ENCODE measurements around the gene SLC38A2.
A peak's percentile ranks its signal among the peaks of the same experiment; 100 is the strongest.

The SLC38A2 gene

DNA sequence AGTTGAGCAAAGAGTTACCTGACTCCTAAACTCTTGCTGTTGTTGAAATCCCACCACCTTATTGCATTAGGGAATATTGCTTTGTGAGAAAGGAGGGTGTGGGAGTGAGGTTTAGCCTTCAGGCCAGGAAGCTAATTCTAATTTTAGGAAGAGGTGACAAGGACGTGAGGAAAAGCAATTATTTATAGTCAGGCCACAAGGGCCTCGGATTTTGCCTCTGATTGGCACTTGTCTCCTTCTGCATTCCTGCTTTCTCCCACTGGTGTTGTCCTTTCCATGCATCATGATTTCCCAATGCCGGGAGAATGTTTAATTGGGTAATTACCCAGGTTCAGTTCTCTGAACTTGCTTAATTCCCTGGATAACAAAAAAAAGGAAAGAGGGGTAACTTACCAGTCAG is 37.9 kb upstream of the SLC38A2 start:
- H3K27ac ChIP-seq = no peak overlapping the region
- TF ChIP-seq, protein P1, sequence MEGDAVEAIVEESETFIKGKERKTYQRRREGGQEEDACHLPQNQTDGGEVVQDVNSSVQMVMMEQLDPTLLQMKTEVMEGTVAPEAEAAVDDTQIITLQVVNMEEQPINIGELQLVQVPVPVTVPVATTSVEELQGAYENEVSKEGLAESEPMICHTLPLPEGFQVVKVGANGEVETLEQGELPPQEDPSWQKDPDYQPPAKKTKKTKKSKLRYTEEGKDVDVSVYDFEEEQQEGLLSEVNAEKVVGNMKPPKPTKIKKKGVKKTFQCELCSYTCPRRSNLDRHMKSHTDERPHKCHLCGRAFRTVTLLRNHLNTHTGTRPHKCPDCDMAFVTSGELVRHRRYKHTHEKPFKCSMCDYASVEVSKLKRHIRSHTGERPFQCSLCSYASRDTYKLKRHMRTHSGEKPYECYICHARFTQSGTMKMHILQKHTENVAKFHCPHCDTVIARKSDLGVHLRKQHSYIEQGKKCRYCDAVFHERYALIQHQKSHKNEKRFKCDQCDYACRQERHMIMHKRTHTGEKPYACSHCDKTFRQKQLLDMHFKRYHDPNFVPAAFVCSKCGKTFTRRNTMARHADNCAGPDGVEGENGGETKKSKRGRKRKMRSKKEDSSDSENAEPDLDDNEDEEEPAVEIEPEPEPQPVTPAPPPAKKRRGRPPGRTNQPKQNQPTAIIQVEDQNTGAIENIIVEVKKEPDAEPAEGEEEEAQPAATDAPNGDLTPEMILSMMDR (IDR thresholded peaks at IDR 0.05) = no peak
- H3K4me3 ChIP-seq = no peak overlapping the region
- DNase-seq (ENCODE audit: low spot score) = no peak

DNA sequence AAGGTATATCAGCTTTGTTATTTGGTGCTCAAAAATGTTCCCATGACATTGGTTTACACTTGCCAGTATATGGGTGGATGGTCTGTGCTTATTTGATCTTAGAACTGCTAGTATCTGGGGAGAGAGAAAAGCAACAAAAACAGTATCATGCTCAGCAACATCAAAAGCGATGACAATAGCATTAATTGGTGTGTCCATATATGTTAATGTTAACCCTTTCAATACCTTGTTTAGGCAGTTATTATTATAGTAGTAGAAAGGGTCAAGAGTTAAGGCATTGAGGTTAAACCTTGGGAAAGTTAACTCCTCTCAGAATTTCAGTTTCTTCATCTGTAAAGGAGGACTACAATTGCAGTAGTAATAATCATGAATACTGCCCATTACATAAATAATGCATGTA is 37.4 kb upstream of the SLC38A2 start:
- Histone ChIP-seq H3K4me3 (no peak overlapping the region), H3K27ac (no peak overlapping the region)
- TF ChIP-seq, protein P1 (IDR thresholded peaks at IDR 0.05) = no peak
- no peak for DNase-seq (ENCODE audit: low spot score)

DNA sequence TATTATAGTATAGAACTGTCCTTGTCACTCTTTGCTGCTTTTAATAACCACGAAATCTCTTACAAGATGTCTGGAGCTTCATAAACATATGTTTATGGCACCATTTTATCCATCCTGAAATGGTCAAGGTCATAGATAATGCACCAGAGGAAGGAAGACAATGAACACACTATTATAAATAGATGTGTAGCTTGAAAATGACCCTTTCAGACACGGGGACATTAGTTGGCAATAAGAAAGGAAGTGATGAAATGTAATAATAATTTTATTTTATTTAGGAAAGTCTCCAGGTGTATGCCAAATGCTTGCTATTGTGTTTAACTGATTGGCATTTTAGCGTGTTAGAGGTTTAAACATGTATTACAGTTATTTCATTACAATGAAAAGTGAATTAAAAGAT is 36.8 kb upstream of the SLC38A2 start:
- peak overlapping the region; percentile 11 to 19 for H3K27ac ChIP-seq
- no peak for DNase-seq (ENCODE audit: low spot score)
- TF ChIP-seq, protein P1 (IDR thresholded peaks at IDR 0.05) = no peak
- H3K4me3 ChIP-seq = no peak overlapping the region

DNA sequence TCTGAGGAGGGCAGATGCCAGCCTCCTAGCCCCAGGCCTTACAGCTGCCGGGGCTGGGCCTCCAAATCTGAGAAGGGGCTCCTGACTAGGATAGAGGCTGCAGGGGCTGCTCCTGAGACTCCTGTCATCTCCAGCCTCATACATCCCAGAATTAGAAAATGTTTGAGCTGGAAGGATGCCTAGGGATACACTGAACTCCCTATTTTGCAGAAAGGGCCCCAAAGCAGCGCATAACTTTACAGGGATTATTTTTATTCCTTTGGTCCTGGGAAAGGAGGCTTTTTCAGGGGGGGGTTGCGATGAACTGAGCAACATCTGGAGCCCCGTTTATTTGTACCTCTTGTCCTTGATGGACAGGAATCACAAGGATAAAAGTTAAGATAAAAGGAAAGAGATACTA is 35.9 kb upstream of the SLC38A2 start:
- no peak for DNase-seq (ENCODE audit: low spot score)
- Histone ChIP-seq H3K27ac (peak overlapping the region; percentile 19 to 49), H3K4me3 (no peak overlapping the region)
- TF ChIP-seq, protein P1 (IDR thresholded peaks at IDR 0.05) = no peak

DNA sequence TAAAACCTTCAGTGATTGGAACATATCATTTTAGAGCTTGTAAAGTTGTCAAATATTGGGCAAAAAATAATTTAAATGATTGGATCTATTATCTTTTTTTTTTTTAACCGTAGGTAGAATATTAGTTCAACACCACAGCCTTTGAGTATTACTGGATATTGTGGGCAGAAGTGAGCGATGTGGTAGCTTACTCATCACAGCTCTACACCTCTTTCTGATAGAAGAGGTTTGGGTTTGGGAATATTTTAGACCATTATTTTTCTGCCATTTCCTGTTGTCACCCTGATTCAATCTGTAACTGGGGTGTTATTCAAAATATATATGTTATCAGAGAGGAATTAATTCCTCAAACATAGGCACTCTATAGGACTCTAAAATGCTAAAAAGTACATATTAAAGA is 34.8 kb upstream of the SLC38A2 start:
- TF ChIP-seq, protein P1 (IDR thresholded peaks at IDR 0.05) = no peak
- DNase-seq (ENCODE audit: low spot score) = no peak
- Histone ChIP-seq H3K4me3 (no peak overlapping the region), H3K27ac (peak overlapping the region in 1 of 2 donors; percentile 19)

DNA sequence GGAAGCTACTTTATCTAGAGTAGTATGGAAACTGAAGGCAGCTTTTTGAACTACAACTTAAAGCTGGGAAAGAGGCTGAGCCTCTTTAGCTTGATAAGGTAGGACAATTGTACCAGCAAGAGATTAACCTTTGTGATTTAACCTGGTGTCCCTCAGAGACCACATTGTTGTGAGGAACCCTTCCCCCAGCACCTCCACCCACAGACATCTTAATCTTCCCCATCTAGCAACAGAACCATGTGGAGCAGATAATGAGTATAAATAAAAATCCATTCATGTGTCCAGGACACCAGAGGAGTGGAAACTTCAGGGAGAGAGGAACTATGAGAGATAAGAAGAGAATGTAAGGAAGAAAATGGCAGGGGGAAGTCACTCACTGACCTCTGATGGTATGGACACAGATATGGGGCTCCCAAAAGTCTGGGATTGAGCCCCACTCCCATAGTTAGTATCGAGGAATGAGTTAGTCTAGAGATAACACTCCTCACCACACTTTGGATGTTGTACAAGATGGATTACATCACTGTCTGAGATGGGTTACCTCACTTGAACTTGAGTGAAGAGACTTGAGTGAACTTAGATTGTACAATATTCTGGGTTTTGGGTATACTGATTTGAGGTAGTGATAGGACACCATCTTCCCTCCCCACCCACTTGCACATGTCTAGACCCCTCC is 33.9 kb upstream of the SLC38A2 start:
- TF ChIP-seq, protein P1 (IDR thresholded peaks at IDR 0.05) = no peak
- DNase-seq (ENCODE audit: low spot score) = no peak
- Histone ChIP-seq H3K4me3 (no peak overlapping the region), H3K27ac (peak overlapping the region; percentile 21 to 58)

DNA sequence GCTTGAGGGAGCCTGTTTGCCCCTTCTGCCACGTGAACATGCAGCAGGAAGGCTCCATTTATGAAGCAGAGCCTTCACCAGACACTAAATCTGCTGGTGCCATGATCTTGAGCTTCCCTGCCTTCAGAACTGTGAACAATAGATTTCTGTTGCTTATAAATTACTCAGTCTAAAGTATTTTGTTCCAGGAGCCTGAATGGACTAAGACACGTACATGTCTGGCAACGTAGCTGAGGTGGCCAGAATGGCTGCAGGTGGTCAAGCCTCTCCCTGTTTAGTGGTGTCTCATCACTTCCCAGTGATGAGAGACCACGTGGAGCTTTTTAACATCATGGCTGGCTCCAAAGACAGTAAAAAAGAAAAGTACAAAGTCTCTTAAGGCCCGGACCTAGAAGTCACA is 32.2 kb upstream of the SLC38A2 start:
- no peak overlapping the region for H3K4me3 ChIP-seq

More for the DNA sequence above, 32.2 kb upstream of the SLC38A2 start:
- peak overlapping the region; percentile 2 to 79 for H3K27ac ChIP-seq
- no peak for DNase-seq (ENCODE audit: low spot score)
- TF ChIP-seq, protein P1 (IDR thresholded peaks at IDR 0.05) = no peak

Data from coronary artery (tissue), 2 donors.